ENCODE data around the gene SLC1A2.

- TF ChIP-seq FOXA1 (IDR thresholded peaks at IDR 0.05) (no peak), SUZ12 (IDR thresholded peaks at IDR 0.05) (no peak), BHLHE40 (IDR thresholded peaks at IDR 0.05; ENCODE audit: borderline replicate concordance) (no peak), HDGF (IDR thresholded peaks at IDR 0.05; ENCODE audit: borderline replicate concordance) (no peak), SP1 (IDR thresholded peaks at IDR 0.05) (no peak), ZNF384 (IDR thresholded peaks at IDR 0.05) (no peak)
Observed at GRCh38 chr11:35321532-35322317, 97.6 kb downstream of the SLC1A2 start.

Data from HEK293T (cell line).